Stimulated activated CD4-positive, alpha-beta T cell treated with anti-CD3 and anti-CD28 coated beads, TNF-alpha, amount 100 ng/mL, for 1 hour (primary cell): ENCODE measurements around the gene OLFM2.
A peak's percentile ranks its signal among the peaks of the same experiment; 100 is the strongest.
"Not testable (repeated sequence)": the region's sequence is repeated elsewhere in the genome, so short reads cannot be mapped to it uniquely, and the experiment has no call there.

ENCODE experiments used
- DNase-seq, 3 donors: peaks; one replicate each; pipeline ENCODE4 v3.0.0-alpha.2; 2020; ENCODE audit warnings: low read depth in 3 of 3, low spot score in 1 of 3

Gene OLFM2

GRCh38 chr19:9836021-9836420, 100.3 kb downstream of the OLFM2 start:
- DNase-seq, result no peak

GRCh38 chr19:9835507-9835949, 100.8 kb downstream of the OLFM2 start:
- no peak for DNase-seq

GRCh38 chr19:9834726-9835506, 101.4 kb downstream of the OLFM2 start, which contains the start of gene PIN1:
Gene PIN1, plus strand, starts transcription at chr19:9835318. Its CDS starts 27 bp downstream, at chr19:9835345.
- DNase-seq, result peak; percentile 97 to 98 (median 98)

- no peak for DNase-seq
These were observed 102.0 kb downstream of the OLFM2 start for GRCh38 chr19:9834307-9834725.

- no peak for DNase-seq
These were observed 107.7 kb downstream of the OLFM2 start for GRCh38 chr19:9828551-9829063.

- DNase-seq, result peak; percentile 70 to 81 (median 71)
These were observed 108.8 kb downstream of the OLFM2 start, which contains the start of gene UBL5 for GRCh38 chr19:9827289-9828238. Gene UBL5, plus strand, starts transcription at chr19:9827918. Its CDS starts 420 bp downstream, at chr19:9828338.

- DNase-seq, result no peak
These were observed 112.5 kb downstream of the OLFM2 start for GRCh38 chr19:9823816-9824215.

GRCh38 chr19:9820034-9820433, 116.3 kb downstream of the OLFM2 start:
- not testable (repeated sequence) for DNase-seq

GRCh38 chr19:9819596-9819909, 116.8 kb downstream of the OLFM2 start:
- DNase-seq, result no peak

GRCh38 chr19:9818734-9819595, 117.3 kb downstream of the OLFM2 start, which contains the start of gene FBXL12:
Gene FBXL12, minus strand, starts transcription at chr19:9819079. Its CDS starts 266 bp downstream, at chr19:9818813.
- DNase-seq, result peak; percentile 100

GRCh38 chr19:9818175-9818733, 118.1 kb downstream of the OLFM2 start:
- no peak for DNase-seq

GRCh38 chr19:9811139-9811538, 125.2 kb downstream of the OLFM2 start:
- DNase-seq, result no peak

- no peak for DNase-seq
These were observed 127.2 kb downstream of the OLFM2 start for GRCh38 chr19:9808855-9809824.

GRCh38 chr19:9806803-9807202, 129.5 kb downstream of the OLFM2 start:
- DNase-seq, result no peak
